ACHN (cell line): ENCODE results near the gene BMP6.
A peak's percentile ranks its signal among the peaks of the same experiment; 100 is the strongest.

Experiments
- DNase-seq: peaks from one replicate; pipeline ENCODE4 v3.0.0-alpha.2; 2015
- in situ Hi-C: cut with HindIII; loops from 2 replicates; pipeline ENCODE4 v1.10.0; 2017; ENCODE audit warnings: low sequenced_read_pairs, low pct_ligation_motif_present, low pct_unique_long_range_greater_than_20kb

Gene BMP6

DNA sequence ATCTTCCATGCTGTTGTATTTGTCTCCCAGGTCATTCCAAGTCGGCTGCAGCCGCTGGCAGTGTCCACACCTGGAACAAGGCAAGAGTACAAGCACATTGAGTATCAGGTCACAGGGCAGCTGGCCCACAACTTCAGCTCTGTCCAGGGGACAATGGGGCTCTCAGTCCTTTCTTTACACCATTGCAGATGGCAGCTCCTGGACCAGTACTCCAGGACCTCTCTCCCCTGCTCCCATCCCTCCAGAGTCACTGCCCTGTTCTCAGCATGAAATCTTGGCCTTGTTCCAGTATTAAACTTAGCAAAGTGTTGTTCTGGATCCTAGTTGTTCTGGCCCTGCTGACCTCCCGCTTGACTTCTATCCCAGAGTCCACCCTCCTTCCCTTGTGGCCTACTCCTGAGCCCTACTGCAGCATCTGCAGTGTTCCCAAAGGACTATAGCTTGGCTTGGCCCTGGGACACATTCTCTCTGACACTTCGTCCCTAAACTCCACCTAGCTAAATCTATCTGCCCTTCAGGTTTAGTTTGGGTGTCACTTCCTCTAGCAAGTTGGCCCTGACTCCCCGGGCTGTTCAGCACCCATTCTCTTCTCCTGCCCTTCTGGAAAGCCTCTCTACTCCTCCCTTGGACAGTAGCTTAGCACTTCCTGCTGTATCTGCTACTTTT is 178.9 kb downstream of the BMP6 start:
- no peak for DNase-seq
- in situ Hi-C loops: no loop called here

DNA sequence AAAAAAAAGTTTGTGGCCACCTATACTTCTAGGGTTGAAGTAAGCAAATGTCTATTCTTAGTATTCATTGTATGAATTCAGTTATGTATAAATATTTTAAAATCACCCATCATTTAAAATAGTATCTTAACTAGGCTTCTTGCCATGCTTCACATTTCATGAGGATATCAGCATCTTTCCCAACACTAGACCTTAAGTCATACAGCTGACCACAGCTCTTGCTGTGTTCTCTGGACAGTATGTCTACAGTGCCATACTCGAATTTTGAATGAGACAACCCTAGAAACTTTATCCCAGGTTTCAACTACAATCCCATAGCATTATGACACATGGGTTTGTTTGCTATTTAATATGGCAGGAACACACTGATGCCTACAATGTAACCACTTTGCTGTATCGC is 179.5 kb downstream of the BMP6 start:
- in situ Hi-C loops: no loop called here

GRCh38 chr6:7906741-7907140 is 180.8 kb downstream of the BMP6 start:
- in situ Hi-C loops: no loop called here
- DNase-seq: no peak

More for the DNA sequence above, 179.5 kb downstream of the BMP6 start:
- DNase-seq: no peak

- DNase-seq: no peak
- in situ Hi-C loops: no loop called here
Measured at GRCh38 chr6:7907159-7907558, 181.3 kb downstream of the BMP6 start.

DNA sequence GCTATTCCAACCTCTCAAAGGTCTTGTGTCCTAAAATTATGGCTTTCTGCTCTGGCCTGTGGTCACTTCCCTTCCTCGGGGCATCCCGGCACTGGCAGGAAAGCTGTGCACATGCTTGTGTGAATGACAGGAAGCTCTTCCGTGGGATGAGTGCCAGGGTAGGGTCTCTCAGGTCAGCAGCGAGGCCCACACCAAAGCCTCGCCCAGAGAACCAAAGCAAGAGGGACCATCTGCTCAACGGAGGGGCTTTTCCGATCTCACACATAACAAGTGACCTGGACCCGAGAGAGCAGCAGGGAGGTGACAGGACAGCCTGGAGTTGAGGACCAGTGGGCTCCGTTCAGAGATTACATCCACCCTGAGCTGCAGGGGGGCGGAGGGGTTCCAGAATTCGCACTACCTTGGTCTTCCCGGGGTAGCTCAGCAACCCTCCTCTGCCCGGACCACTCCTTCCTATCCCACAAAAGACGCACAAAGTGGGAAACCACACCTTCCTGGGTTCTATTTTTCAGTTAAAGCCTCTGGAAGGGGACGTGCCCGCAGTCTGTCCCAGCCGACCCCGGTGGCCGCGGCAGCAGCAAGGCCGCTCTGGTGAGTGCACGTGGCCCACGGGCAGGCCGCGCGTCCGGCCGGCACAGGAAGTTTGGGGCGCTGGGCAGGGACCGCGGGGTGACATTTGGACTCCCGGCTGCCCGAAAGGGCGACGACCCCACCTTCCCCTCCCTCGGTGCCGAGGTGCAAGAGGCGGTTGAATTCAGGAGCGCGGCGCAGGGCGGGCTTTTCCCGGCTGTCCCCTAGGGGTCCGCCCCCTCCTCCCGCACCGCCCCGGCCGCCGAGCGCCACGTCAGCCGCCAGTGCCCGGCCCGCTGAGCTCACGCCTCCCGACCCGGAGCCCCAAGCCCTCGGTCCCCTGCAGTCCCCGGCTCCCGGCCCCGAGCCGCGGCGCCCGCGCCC is 183.7 kb downstream of the BMP6 start:
- peak; percentile 56 for DNase-seq
- in situ Hi-C loops: no loop called here

- DNase-seq: no peak
Measured at GRCh38 chr6:7910298-7910653, 184.4 kb downstream of the BMP6 start.

DNA sequence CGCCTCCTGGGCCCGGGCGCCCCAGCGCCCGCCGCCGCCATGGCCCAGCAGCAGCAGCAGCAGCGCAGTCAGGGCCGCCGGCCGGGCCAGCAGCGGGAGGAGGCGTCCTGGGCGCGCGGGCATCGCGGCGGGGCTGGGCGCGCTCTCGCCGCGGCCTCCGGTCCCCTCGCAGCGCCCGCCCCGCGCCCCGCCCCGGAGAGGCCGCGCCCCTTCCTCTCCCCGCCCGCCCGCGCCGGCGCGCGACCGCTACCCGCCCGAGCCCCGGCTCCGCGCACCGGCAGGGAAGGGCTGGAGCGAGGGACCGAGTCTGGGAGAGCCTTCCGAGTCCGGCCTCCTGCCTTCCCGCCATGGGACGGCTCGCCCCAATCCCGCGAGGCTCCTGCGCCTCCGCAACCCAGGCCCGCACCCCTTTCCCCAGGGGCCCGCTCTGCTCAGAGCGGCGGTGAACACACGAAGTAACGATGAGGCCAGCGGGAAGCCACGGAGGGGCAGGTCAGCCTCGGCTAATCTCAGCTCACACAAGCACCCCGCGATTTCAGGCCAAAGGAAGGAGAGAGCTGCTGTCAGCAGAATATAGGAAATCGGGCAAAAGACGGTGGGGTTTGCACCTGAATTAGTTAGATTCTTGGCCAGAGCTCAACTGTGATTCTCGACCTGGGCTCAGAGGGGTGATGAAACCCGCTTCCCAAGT is 184.9 kb downstream of the BMP6 start, which contains the start of gene TXNDC5:
TSS of gene TXNDC5 (minus strand) at position 135 of the 691 bp plus-strand sequence. CDS start at position 123, 12 bp downstream.
- in situ Hi-C loops: no loop called here
- peak; percentile 71 for DNase-seq

More at GRCh38 chr6:7910298-7910653, 184.4 kb downstream of the BMP6 start:
- in situ Hi-C loops: no loop called here

DNA sequence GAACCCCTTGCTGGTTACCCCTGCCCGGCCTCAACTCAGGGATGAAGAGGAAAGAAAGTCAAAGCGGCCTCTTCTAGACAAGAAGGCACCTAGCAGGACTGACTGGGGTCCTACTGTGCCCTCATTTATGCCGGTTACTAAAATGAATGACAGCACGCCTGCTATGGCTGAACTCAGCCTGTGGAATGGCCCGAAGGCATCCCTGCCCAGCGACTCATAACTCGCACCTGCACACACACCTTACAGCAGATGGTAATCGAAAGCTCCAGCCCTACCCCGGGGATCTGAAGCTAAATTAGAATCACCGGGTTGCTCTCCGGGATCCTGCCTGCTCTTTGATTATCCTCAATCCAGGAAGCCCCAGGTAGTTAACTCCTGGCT is 185.4 kb downstream of the BMP6 start:
- in situ Hi-C loops: no loop called here
- DNase-seq: no peak

DNA sequence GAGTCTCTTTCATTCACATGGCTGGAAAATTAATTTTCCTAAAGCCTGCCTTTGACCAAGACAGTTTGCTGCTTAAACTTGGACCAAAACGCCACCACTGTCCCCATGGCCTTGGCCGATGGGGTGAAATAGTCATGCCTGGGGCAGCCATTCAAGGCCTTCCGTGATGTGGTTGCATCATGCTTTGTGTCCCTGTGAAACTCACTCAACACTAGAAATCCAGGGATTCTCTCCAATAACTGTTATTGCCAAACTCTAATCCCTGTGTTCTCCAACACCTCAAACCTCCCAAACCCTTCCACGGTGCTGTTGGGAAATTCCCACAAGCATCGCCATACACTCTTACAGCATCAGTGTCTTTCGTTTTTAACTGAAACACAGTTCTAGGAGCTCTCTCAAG is 186.1 kb downstream of the BMP6 start:
- in situ Hi-C loops: no loop called here
- DNase-seq: no peak

DNA sequence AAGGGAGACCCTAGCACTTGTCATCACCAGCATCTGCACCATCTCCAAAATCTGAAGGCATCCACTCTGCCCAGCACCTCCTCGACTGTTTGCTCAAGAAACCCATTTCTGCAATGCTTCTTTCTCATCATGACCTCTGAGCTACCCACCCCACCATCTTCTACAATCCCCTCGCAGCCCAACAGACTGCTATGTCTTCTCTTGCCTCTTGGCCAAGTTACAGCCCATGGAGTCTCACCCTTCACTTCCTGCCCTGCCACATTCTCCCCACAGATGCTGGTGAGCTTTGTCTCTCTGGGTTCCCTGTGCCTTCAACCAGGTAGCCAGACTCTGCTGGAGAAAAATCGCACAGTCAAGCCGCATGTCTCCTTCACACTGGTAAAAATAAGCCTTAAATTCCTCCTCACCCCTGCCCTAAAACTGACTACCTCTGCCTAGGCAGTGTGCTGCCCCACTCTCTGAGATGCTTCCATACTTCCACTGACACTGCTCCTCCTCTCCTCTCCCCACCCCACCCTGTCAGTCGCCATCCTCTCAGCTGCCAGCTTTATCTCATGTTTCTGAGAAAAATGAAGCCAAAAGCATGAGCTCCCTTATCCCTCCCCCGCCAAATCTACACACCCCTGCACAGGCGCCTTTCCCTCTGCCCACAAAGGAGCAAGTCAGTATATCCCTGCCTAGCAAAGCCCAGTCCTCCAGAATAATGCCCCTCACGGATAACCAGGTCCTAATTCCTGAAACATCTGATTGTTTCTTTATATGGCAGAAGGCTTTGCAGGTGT is 187.0 kb downstream of the BMP6 start:
- DNase-seq: no peak
- in situ Hi-C loops: no loop called here

DNA sequence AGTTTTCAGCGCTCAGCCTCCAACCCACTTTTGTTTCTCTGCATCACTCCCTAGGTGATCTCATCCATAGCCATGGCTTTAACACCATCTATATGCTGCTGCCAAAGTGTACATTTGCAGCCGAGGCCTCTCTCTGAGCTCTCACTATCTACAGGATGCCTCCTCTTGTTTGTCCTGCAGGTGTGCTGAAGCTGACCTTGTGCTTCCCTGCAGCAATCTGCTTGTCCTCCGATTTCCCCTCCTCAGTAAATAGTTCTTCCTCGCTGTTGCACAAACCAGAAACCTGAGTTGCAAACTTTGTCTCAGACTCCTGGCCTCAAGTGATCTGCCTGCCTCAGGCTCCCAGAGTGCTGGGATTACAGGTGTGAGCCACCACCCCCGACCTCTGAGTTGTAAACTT is 188.4 kb downstream of the BMP6 start:
- in situ Hi-C loops: no loop called here
- no peak for DNase-seq

- in situ Hi-C loops: no loop called here
- DNase-seq: no peak
Measured at GRCh38 chr6:7914991-7915789, 189.3 kb downstream of the BMP6 start.

DNA sequence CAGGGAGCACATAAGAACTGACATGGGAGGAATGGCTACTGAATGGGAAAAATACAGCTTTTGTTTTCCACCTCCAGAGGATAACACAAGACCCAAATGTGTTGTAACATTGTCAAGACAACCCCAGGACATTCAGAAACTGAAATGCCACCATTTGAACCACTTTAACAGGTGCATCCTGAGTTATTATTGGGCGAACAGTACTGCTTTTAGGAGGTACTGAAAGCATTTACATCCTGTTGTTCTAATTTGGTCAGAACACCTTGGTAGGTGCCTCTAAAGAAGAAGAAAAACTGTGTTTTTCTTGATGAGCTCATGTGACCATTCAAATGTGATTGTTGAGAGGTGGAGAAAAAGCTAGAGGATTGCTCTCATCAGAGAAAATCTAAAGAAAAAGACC is 191.1 kb downstream of the BMP6 start:
- in situ Hi-C loops: no loop called here
- no peak for DNase-seq

DNA sequence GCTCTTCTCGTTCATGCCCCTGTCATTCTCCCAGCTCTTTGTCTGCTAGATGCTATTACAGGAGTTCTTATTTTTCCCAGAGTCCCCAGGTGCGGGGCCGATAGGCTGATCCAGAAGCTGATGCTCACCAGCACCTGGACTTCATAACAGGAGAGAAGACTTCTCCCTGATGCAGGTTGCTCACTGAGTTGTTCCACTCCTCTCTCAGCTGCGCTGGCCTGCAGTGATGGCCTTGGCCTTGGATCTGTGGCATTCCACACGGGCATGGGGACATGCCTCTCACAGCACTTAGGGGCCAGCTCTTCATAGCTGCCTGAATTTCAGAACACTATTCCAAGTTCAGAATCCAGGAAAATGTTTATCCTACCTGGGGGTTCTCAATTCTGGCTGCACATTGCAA is 191.8 kb downstream of the BMP6 start:
- DNase-seq: no peak
- in situ Hi-C loops: no loop called here

GRCh38 chr6:7918403-7918802 is 192.5 kb downstream of the BMP6 start:
- no peak for DNase-seq
- in situ Hi-C loops: no loop called here

GRCh38 chr6:7919871-7920270 is 194.0 kb downstream of the BMP6 start:
- no peak for DNase-seq
- in situ Hi-C loops: no loop called here

- in situ Hi-C loops: no loop called here
- DNase-seq: no peak
Measured at GRCh38 chr6:7920425-7920824, 194.5 kb downstream of the BMP6 start.

GRCh38 chr6:7921046-7921445 is 195.1 kb downstream of the BMP6 start:
- in situ Hi-C loops: no loop called here
- no peak for DNase-seq
